ENCODE results near the gene KHDRBS2.

DNA sequence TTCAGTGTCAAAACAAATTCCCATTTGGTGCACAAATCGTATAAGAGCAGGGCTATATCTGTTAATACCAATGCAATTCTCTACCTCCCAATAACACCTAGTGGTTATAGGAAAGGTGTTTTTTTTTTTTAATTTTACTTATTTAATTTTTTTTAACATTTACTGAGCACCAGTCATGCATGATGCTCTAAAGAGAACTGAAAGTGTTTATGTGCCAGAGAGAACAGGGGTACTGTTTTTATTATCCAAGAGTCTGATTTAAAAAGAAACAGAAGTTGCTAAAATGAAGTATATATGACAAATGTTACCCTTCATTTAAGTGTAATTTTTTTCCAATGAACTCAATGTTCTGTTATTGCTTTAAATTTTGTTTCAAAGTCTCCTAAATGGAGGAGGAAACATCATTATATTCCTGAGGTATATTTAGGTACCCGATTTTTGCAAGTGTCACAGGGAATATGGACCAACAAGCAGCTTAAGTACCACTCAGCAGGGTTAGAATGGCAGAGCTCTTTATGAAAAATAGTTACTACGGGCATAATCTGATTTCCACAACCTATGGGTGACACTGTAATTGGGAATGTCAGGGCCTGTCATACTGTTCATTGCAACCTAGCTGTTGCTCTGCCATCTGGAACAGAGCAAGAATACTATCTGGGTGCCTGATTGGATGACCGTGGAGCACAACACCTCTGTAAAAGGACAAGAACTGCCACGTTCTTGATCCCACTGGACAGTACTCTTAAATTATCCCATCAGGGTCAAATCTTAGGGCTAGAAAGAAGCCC lies 195.4 kb downstream of the KHDRBS2 start:
- TF ChIP-seq, protein P1, sequence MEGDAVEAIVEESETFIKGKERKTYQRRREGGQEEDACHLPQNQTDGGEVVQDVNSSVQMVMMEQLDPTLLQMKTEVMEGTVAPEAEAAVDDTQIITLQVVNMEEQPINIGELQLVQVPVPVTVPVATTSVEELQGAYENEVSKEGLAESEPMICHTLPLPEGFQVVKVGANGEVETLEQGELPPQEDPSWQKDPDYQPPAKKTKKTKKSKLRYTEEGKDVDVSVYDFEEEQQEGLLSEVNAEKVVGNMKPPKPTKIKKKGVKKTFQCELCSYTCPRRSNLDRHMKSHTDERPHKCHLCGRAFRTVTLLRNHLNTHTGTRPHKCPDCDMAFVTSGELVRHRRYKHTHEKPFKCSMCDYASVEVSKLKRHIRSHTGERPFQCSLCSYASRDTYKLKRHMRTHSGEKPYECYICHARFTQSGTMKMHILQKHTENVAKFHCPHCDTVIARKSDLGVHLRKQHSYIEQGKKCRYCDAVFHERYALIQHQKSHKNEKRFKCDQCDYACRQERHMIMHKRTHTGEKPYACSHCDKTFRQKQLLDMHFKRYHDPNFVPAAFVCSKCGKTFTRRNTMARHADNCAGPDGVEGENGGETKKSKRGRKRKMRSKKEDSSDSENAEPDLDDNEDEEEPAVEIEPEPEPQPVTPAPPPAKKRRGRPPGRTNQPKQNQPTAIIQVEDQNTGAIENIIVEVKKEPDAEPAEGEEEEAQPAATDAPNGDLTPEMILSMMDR (IDR thresholded peaks at IDR 0.05; ENCODE audit: extremely low read depth in 1 of 2, insufficient read depth in 1 of 2, low read depth in 1 of 2, low read length in 2 of 2) = no peak
- TF ChIP-seq EZH2 (IDR thresholded peaks at IDR 0.05; ENCODE audit: borderline replicate concordance, low read depth, low read length, severe bottlenecking) = no peak
- TF ChIP-seq, protein P2, sequence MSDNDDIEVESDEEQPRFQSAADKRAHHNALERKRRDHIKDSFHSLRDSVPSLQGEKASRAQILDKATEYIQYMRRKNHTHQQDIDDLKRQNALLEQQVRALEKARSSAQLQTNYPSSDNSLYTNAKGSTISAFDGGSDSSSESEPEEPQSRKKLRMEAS (IDR thresholded peaks at IDR 0.05; ENCODE audit: insufficient read depth, insufficient read length) = no peak
- TF ChIP-seq POLR2AphosphoS5 (IDR thresholded peaks at IDR 0.05; ENCODE audit: insufficient read depth, low read depth, low read length) = no peak
- no peak for TF ChIP-seq POLR2A (IDR thresholded peaks at IDR 0.05; ENCODE audit: low read depth, low read length)
- TF ChIP-seq JUN (IDR thresholded peaks at IDR 0.05; ENCODE audit: borderline replicate concordance, insufficient read depth, insufficient read length, low read depth) = no peak
- no peak for TF ChIP-seq FOS (IDR thresholded peaks at IDR 0.05; ENCODE audit: borderline replicate concordance, insufficient read depth, low read length)
- TF ChIP-seq GATA2 (IDR thresholded peaks at IDR 0.05; ENCODE audit: insufficient read depth, insufficient read length, low read depth, low read length) = no peak
- TF ChIP-seq MYC (IDR thresholded peaks at IDR 0.05; ENCODE audit: low read depth, low read length) = no peak

All from endothelial cell of umbilical vein (primary cell).